HepG2 (cell line): ENCODE measurements around the gene GLB1L. TPM values are rescaled to one million over a fixed set of nuclear protein-coding genes. Genes with fewer than 3 reads are reported as not detected.
A peak's percentile ranks its signal among the peaks of the same experiment; 100 is the strongest.

Experiments
- ARNTL ChIP-seq: sonication (generic); formaldehyde crosslinking; IDR thresholded peaks from 2 replicates; pipeline ENCODE4 v1.4.0; 2020; ENCODE audit warnings: mild to moderate bottlenecking, missing genetic modification reagents
- EP300 ChIP-seq, 3 experiments: sonication (generic) in 1 of 3; formaldehyde crosslinking in 1 of 3; IDR thresholded peaks; 2 replicates each; pipeline versions ENCODE4 v1.5.1 to v1.6.1; 2011 to 2020; ENCODE audit warnings: low read depth in 2 of 3, low read length in 2 of 3, borderline replicate concordance in 1 of 3, improper control_type of control experiment in 1 of 3, mild to moderate bottlenecking in 1 of 3, missing genetic modification reagents in 1 of 3, moderate library complexity in 1 of 3
- HDAC6 ChIP-seq: fragments of 200-600 bp; sonication (generic); IDR thresholded peaks from 2 replicates; pipeline ENCODE4 v1.7.0; 2017; ENCODE audit warnings: mild to moderate bottlenecking, antibody characterized with exemption, low read length, low read depth
- KLF13 ChIP-seq: sonication (generic); formaldehyde crosslinking; IDR thresholded peaks from 2 replicates; pipeline ENCODE4 v1.4.0; 2020; ENCODE audit warnings: mild to moderate bottlenecking, missing genetic modification reagents
- MTA3 ChIP-seq: sonication (generic); formaldehyde crosslinking; IDR thresholded peaks from 2 replicates; pipeline ENCODE4 v1.4.0; 2020; ENCODE audit warnings: missing genetic modification reagents
- NCOA5 ChIP-seq: sonication (generic); formaldehyde crosslinking; IDR thresholded peaks from 2 replicates; pipeline ENCODE4 v1.4.0; 2020; ENCODE audit warnings: missing genetic modification reagents
- NFIB ChIP-seq: sonication (generic); formaldehyde crosslinking; IDR thresholded peaks from 2 replicates; pipeline ENCODE4 v1.9.0; 2021; ENCODE audit warnings: missing genetic modification reagents, mild to moderate bottlenecking, borderline replicate concordance
- PHF20 ChIP-seq: sonication (generic); formaldehyde crosslinking; IDR thresholded peaks from 2 replicates; pipeline ENCODE4 v1.5.0; 2020; ENCODE audit warnings: mild to moderate bottlenecking, missing genetic modification reagents
- POLR2G ChIP-seq: fragments of 200-400 bp; formaldehyde crosslinking; IDR thresholded peaks from 2 replicates; pipeline ENCODE4 v1.6.1; 2018; ENCODE audit warnings: mild to moderate bottlenecking, low read depth, low read length, moderate library complexity
- RXRB ChIP-seq: IDR thresholded peaks from 2 replicates; pipeline ENCODE4 v1.6.1; 2016; ENCODE audit warnings: borderline replicate concordance, missing genetic modification reagents, missing compliant biosample characterization
- STAT5B ChIP-seq: sonication (generic); formaldehyde crosslinking; IDR thresholded peaks from 2 replicates; pipeline ENCODE4 v1.4.0; 2020; ENCODE audit warnings: missing genetic modification reagents
- WIZ ChIP-seq: sonication (generic); formaldehyde crosslinking; IDR thresholded peaks from 2 replicates; pipeline ENCODE4 v1.5.1; 2020; ENCODE audit warnings: mild to moderate bottlenecking, missing genetic modification reagents
- ZBTB1 ChIP-seq: sonication (generic); formaldehyde crosslinking; IDR thresholded peaks from 2 replicates; pipeline ENCODE4 v1.4.0; 2020; ENCODE audit warnings: missing genetic modification reagents, borderline replicate concordance
- ZNF24 ChIP-seq: fragments of 450-650 bp; IDR thresholded peaks from 2 replicates; pipeline ENCODE4 v1.6.1; 2017; ENCODE audit warnings: antibody characterized with exemption, mild to moderate bottlenecking
- ZNF367 ChIP-seq: sonication (generic); formaldehyde crosslinking; IDR thresholded peaks from 2 replicates; pipeline ENCODE4 v1.4.0; 2020; ENCODE audit warnings: missing genetic modification reagents, borderline replicate concordance
- ZNF546 ChIP-seq: sonication (generic); formaldehyde crosslinking; conservative IDR thresholded peaks from 2 replicates; pipeline ENCODE4 v1.8.1; 2023; ENCODE audit warnings: mild to moderate bottlenecking, missing genetic modification reagents
- ZNF562 ChIP-seq: sonication (generic); formaldehyde crosslinking; IDR thresholded peaks from 2 replicates; pipeline ENCODE4 v1.8.0; 2022; ENCODE audit warnings: missing genetic modification reagents, borderline replicate concordance
- ZNF605 ChIP-seq: sonication (generic); formaldehyde crosslinking; IDR thresholded peaks from 2 replicates; pipeline ENCODE4 v1.8.0; 2022; ENCODE audit warnings: mild to moderate bottlenecking, missing genetic modification reagents
- ZNF644 ChIP-seq: IDR thresholded peaks from 2 replicates; pipeline ENCODE4 v1.6.1; 2016; ENCODE audit warnings: low read depth
- ZNF670 ChIP-seq: sonication (generic); formaldehyde crosslinking; IDR thresholded peaks from 2 replicates; pipeline ENCODE4 v1.8.0; 2022; ENCODE audit warnings: mild to moderate bottlenecking, missing genetic modification reagents, borderline replicate concordance
- polyA plus RNA-seq, 8 experiments: library from polyadenylated mRNA; depleted of rRNA in 3 of 8; stranded (reverse) in 7 of 8; unstranded in 1 of 8; fragments of >200 nt; fragmentation: Illumina TruSeq in 4 of 8; extraction: Trizol in 4 of 8; gene quantifications; 2 replicates each; pipeline versions ENCODE4 v1.2.1 to v1.2.3, GENCODE V29; 2011 to 2016; ENCODE audit warnings: low read depth in 4 of 8, missing spikeins in 1 of 8, mixed read lengths in 1 of 8; ENCODE audit not compliant: insufficient read depth in 1 of 8
- total RNA-seq, 5 experiments: library from RNA; depleted of rRNA; stranded (reverse); fragments of >200 nt; fragmentation: Illumina TruSeq; extraction: Trizol; gene quantifications; 2 replicates each; pipeline ENCODE4 v1.2.3, GENCODE V29; 2016; ENCODE audit warnings: low read depth in 1 of 5
- TF ChIP-seq, protein P1 (sequence below), 2 experiments: IDR thresholded peaks; 2 replicates each; pipeline ENCODE4 v1.6.1; 2011 to 2012; ENCODE audit warnings: low read length in 2 of 2, borderline replicate concordance in 1 of 2, low read depth in 1 of 2, mild to moderate bottlenecking in 1 of 2, moderate library complexity in 1 of 2
- TF ChIP-seq, protein P2 (sequence below): sonication (generic); formaldehyde crosslinking; IDR thresholded peaks from 2 replicates; pipeline ENCODE4 v1.5.0; 2020; ENCODE audit warnings: mild to moderate bottlenecking, missing genetic modification reagents
- TF ChIP-seq, protein P3 (sequence below): sonication (generic); formaldehyde crosslinking; IDR thresholded peaks from 2 replicates; pipeline ENCODE4 v1.4.0; 2020; ENCODE audit warnings: missing genetic modification reagents

Gene GLB1L
- total and polyA plus RNA-seq, 2 of the 13 experiments (the other 11 are each of a cell fraction or from before 2014, with no cell fraction given) = 6.8 to 7.3 TPM

DNA sequence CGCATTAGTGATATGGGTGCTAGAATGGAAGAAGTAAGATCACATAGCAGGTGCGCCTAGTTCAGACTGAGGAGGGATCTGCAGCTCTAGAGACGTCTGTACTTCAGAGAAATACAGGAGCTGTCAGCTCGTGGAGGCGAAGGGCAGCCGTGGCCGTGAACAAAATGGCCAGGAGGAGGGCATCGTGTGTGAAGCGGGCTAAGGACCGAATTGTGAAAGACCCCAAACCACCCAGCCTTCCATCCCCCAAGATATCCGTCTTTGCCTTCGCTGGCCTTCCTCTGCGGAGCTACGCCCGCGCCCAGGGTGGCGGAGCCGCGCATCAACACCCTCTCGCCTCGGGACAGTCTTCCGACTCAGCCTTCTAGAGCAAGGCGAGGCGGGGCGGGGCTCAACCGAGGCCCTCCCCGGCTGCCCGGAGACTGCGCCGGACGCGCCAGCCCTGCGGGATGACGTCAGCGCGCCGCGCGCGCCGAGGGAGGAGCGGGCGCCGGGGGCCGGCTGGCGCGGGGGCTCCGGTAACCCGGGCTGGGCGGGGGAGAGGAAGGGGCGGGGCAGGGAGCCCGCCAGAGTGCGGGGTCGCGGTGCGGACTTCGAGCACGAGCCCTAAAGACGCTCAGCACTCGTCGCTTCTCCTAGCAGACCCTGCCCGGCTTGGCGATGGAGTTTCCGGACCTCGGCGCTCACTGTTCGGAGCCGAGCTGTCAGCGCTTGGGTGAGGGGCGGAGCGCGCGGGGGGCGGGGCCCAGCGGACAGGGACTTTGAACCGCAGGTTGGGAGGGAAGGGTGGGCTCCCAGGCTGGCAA is 38.7 kb downstream of the GLB1L start, which contains the start of gene ZFAND2B (continued):
- TF ChIP-seq, protein P1, sequence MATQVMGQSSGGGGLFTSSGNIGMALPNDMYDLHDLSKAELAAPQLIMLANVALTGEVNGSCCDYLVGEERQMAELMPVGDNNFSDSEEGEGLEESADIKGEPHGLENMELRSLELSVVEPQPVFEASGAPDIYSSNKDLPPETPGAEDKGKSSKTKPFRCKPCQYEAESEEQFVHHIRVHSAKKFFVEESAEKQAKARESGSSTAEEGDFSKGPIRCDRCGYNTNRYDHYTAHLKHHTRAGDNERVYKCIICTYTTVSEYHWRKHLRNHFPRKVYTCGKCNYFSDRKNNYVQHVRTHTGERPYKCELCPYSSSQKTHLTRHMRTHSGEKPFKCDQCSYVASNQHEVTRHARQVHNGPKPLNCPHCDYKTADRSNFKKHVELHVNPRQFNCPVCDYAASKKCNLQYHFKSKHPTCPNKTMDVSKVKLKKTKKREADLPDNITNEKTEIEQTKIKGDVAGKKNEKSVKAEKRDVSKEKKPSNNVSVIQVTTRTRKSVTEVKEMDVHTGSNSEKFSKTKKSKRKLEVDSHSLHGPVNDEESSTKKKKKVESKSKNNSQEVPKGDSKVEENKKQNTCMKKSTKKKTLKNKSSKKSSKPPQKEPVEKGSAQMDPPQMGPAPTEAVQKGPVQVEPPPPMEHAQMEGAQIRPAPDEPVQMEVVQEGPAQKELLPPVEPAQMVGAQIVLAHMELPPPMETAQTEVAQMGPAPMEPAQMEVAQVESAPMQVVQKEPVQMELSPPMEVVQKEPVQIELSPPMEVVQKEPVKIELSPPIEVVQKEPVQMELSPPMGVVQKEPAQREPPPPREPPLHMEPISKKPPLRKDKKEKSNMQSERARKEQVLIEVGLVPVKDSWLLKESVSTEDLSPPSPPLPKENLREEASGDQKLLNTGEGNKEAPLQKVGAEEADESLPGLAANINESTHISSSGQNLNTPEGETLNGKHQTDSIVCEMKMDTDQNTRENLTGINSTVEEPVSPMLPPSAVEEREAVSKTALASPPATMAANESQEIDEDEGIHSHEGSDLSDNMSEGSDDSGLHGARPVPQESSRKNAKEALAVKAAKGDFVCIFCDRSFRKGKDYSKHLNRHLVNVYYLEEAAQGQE (IDR thresholded peaks at IDR 0.05; ENCODE audit: borderline replicate concordance in 1 of 2, low read depth in 1 of 2, low read length in 2 of 2) = peak in 1 of 2 experiments; percentile 36; a peak in 1 of 4 replicates
- no peak for TF ChIP-seq ZNF670 (CRISPR knock-in tag)
- TF ChIP-seq, protein P2, sequence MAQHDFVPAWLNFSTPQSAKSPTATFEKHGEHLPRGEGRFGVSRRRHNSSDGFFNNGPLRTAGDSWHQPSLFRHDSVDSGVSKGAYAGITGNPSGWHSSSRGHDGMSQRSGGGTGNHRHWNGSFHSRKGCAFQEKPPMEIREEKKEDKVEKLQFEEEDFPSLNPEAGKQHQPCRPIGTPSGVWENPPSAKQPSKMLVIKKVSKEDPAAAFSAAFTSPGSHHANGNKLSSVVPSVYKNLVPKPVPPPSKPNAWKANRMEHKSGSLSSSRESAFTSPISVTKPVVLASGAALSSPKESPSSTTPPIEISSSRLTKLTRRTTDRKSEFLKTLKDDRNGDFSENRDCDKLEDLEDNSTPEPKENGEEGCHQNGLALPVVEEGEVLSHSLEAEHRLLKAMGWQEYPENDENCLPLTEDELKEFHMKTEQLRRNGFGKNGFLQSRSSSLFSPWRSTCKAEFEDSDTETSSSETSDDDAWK (CRISPR knock-in tag) = no peak
- TF ChIP-seq ZNF605 = no peak
- no peak for TF ChIP-seq KLF13 (CRISPR knock-in tag)
- no peak for TF ChIP-seq HDAC6
- no peak for TF ChIP-seq ZNF546 (CRISPR knock-in tag)
- no peak for TF ChIP-seq NFIB (CRISPR knock-in tag)
- peak in 1 of 2 experiments; percentile 4; a peak in 1 of 4 replicates for TF ChIP-seq EP300 (IDR thresholded peaks at IDR 0.05; ENCODE audit: low read depth in 2 of 2, low read length in 2 of 2)
- peak; percentile 42; the same call in 1 of the 2 replicates for TF ChIP-seq EP300 (CRISPR knock-in tag; IDR thresholded peaks at IDR 0.05; ENCODE audit: borderline replicate concordance)
- no peak for TF ChIP-seq NCOA5
- TF ChIP-seq PHF20 (CRISPR knock-in tag) = peak; percentile 62
- no peak for TF ChIP-seq STAT5B (CRISPR knock-in tag)
- no peak; the same call in 1 of the 2 replicates for TF ChIP-seq ZBTB1 (CRISPR knock-in tag)
- TF ChIP-seq ZNF367 (CRISPR knock-in tag) = no peak
- TF ChIP-seq ZNF24 = no peak
- TF ChIP-seq RXRB = peak; percentile 46; the same call in 1 of the 2 replicates
- no peak for TF ChIP-seq ZNF562 (CRISPR knock-in tag)
- TF ChIP-seq, protein P3, sequence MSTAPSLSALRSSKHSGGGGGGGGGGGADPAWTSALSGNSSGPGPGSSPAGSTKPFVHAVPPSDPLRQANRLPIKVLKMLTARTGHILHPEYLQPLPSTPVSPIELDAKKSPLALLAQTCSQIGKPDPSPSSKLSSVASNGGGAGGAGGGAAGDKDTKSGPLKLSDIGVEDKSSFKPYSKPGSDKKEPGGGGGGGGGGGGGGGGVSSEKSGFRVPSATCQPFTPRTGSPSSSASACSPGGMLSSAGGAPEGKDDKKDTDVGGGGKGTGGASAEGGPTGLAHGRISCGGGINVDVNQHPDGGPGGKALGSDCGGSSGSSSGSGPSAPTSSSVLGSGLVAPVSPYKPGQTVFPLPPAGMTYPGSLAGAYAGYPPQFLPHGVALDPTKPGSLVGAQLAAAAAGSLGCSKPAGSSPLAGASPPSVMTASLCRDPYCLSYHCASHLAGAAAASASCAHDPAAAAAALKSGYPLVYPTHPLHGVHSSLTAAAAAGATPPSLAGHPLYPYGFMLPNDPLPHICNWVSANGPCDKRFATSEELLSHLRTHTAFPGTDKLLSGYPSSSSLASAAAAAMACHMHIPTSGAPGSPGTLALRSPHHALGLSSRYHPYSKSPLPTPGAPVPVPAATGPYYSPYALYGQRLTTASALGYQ (CRISPR knock-in tag) = 0 out of 2 replicates have a peak, but pooled peaks have one; percentile 30
- peak; percentile 85; the same call in 1 of the 2 replicates for TF ChIP-seq WIZ (CRISPR knock-in tag)
- no peak for TF ChIP-seq ZNF644 (CRISPR knock-in tag)
- no peak for TF ChIP-seq ARNTL (CRISPR knock-in tag)
- no peak for TF ChIP-seq MTA3 (CRISPR knock-in tag)
- peak; percentile 99 for TF ChIP-seq POLR2G
